ENCODE results near the gene STRN3.
"Not testable (repeated sequence)": the region's sequence is repeated elsewhere in the genome, so short reads cannot be mapped to it uniquely, and the experiment has no call there.

Gene STRN3

GRCh38 chr14:30983858-30984257, 42.3 kb downstream of the STRN3 start:
- TF ChIP-seq CTCF (IDR thresholded peaks at IDR 0.05; ENCODE audit: low read depth, low read length, missing control alignments): no peak
- DNase-seq (ENCODE audit: extremely low read depth, low read depth): no peak
- no peak overlapping the region for H3K4me3 ChIP-seq (replicated peaks; ENCODE audit: low read depth, low read length)

GRCh38 chr14:30982533-30982932, 43.6 kb downstream of the STRN3 start:
- no peak for DNase-seq (ENCODE audit: extremely low read depth, low read depth)
- TF ChIP-seq CTCF (IDR thresholded peaks at IDR 0.05; ENCODE audit: low read depth, low read length, missing control alignments): no peak

GRCh38 chr14:30980980-30981379, 45.2 kb downstream of the STRN3 start:
- TF ChIP-seq CTCF (IDR thresholded peaks at IDR 0.05; ENCODE audit: low read depth, low read length, missing control alignments): no peak
- H3K4me3 ChIP-seq (replicated peaks; ENCODE audit: low read depth, low read length): no peak overlapping the region

More at GRCh38 chr14:30982533-30982932, 43.6 kb downstream of the STRN3 start:
- no peak overlapping the region for H3K4me3 ChIP-seq (replicated peaks; ENCODE audit: low read depth, low read length)

GRCh38 chr14:30980106-30980704, 46.0 kb downstream of the STRN3 start:
- DNase-seq (ENCODE audit: extremely low read depth, low read depth): peak; percentile 67
- H3K4me3 ChIP-seq (replicated peaks; ENCODE audit: low read depth, low read length): not testable (repeated sequence)
- peak; percentile 47 for TF ChIP-seq CTCF (IDR thresholded peaks at IDR 0.05; ENCODE audit: low read depth, low read length, missing control alignments)

More at GRCh38 chr14:30980980-30981379, 45.2 kb downstream of the STRN3 start:
- DNase-seq (ENCODE audit: extremely low read depth, low read depth): no peak

GRCh38 chr14:30977752-30978151, 48.4 kb downstream of the STRN3 start:
- no peak overlapping the region for H3K4me3 ChIP-seq (replicated peaks; ENCODE audit: low read depth, low read length)
- DNase-seq (ENCODE audit: extremely low read depth, low read depth): no peak
- no peak for TF ChIP-seq CTCF (IDR thresholded peaks at IDR 0.05; ENCODE audit: low read depth, low read length, missing control alignments)

- no peak for TF ChIP-seq CTCF (IDR thresholded peaks at IDR 0.05; ENCODE audit: low read depth, low read length, missing control alignments)
- DNase-seq (ENCODE audit: extremely low read depth, low read depth): no peak
- no peak overlapping the region for H3K4me3 ChIP-seq (replicated peaks; ENCODE audit: low read depth, low read length)
Observed at GRCh38 chr14:30974628-30975027, 51.6 kb downstream of the STRN3 start.

Measured in HFF-Myc (cell line).